NOMO-1 treated with dmso at 0.1 percent for 144 hours (cell line): Measurements from ENCODE around the gene TMIGD1.

ENCODE experiments used
- DNase-seq: peaks from one replicate; lab custom pipeline; 2025; ENCODE audit not compliant: unreplicated experiment; lab: John Stamatoyannopoulos, UW

The TMIGD1 gene

GRCh38 chr17:30336369-30337171 lies 2.7 kb upstream of the TMIGD1 start:
- DNase-seq, result peak; percentile 51

- DNase-seq, result no peak
Observed at GRCh38 chr17:30334421-30334820, 564 bp upstream of the TMIGD1 start.

GRCh38 chr17:30332057-30332542 lies 1.8 kb downstream of the TMIGD1 start:
- no peak for DNase-seq

GRCh38 chr17:30326809-30327208 lies 7.0 kb downstream of the TMIGD1 start:
- DNase-seq, result no peak

- DNase-seq, result no peak
Observed at GRCh38 chr17:30324723-30325122, 9.1 kb downstream of the TMIGD1 start.

- no peak for DNase-seq
Observed at GRCh38 chr17:30323895-30324319, 9.9 kb downstream of the TMIGD1 start.

GRCh38 chr17:30323262-30323894 lies 10.5 kb downstream of the TMIGD1 start:
- no peak for DNase-seq

- DNase-seq, result no peak
Observed at GRCh38 chr17:30321314-30321713, 12.5 kb downstream of the TMIGD1 start.

GRCh38 chr17:30318155-30318554 lies 15.7 kb downstream of the TMIGD1 start:
- DNase-seq, result no peak

GRCh38 chr17:30316736-30317135 lies 17.1 kb downstream of the TMIGD1 start:
- peak; percentile 37 for DNase-seq

- DNase-seq, result no peak
Observed at GRCh38 chr17:30315106-30315505, 18.8 kb downstream of the TMIGD1 start.

GRCh38 chr17:30314474-30314873 lies 19.4 kb downstream of the TMIGD1 start:
- no peak for DNase-seq

GRCh38 chr17:30312226-30312625 lies 21.6 kb downstream of the TMIGD1 start:
- DNase-seq, result no peak

- DNase-seq, result no peak
Observed at GRCh38 chr17:30310562-30310961, 23.3 kb downstream of the TMIGD1 start.

- DNase-seq, result no peak
Observed at GRCh38 chr17:30309591-30309990, 24.3 kb downstream of the TMIGD1 start.

GRCh38 chr17:30308406-30308805 lies 25.5 kb downstream of the TMIGD1 start:
- no peak for DNase-seq

- DNase-seq, result no peak
Observed at GRCh38 chr17:30304778-30305177, 29.1 kb downstream of the TMIGD1 start.

- no peak for DNase-seq
Observed at GRCh38 chr17:30302241-30302640, 31.6 kb downstream of the TMIGD1 start.

- no peak for DNase-seq
Observed at GRCh38 chr17:30300818-30301217, 33.0 kb downstream of the TMIGD1 start.

GRCh38 chr17:30299000-30299399 lies 34.9 kb downstream of the TMIGD1 start:
- DNase-seq, result no peak

- DNase-seq, result no peak
Observed at GRCh38 chr17:30297715-30298114, 36.1 kb downstream of the TMIGD1 start.

GRCh38 chr17:30296499-30297080 lies 37.3 kb downstream of the TMIGD1 start:
- DNase-seq, result no peak
